PFSK-1 (cell line): Measurements from ENCODE around the gene KIAA0586.

ENCODE experiments used
- FOXP2 ChIP-seq: optimal IDR thresholded peaks from 2 replicates; pipeline ENCODE3; 2011; ENCODE audit warnings: borderline replicate concordance, control low read depth, inconsistent platforms; ENCODE audit not compliant: insufficient read depth; ENCODE audit errors: extremely low read length, extremely low read depth
- POLR2AphosphoS5 ChIP-seq: IDR thresholded peaks from 2 replicates; pipeline ENCODE4 v1.6.1; 2012; ENCODE audit warnings: low read depth, mild to moderate bottlenecking, control low read depth, low read length, moderate library complexity
- REST ChIP-seq, 2 experiments: IDR thresholded peaks; 2 replicates each; pipeline versions ENCODE4 v1.6.1 to v1.8.0; 2011 to 2012; ENCODE audit warnings: low read depth in 2 of 2, low read length in 2 of 2, control low read depth in 1 of 2, inconsistent platforms in 1 of 2, mild to moderate bottlenecking in 1 of 2, moderate library complexity in 1 of 2; ENCODE audit not compliant: insufficient read depth in 1 of 2
- SIN3A ChIP-seq: IDR thresholded peaks from 2 replicates; pipeline ENCODE4 v1.6.1; 2012; ENCODE audit warnings: mild to moderate bottlenecking, low read length, moderate library complexity, borderline replicate concordance; ENCODE audit not compliant: insufficient read depth
- TAF1 ChIP-seq: IDR thresholded peaks from 2 replicates; pipeline ENCODE4 v1.6.1; 2012; ENCODE audit warnings: low read length, control low read depth, borderline replicate concordance; ENCODE audit not compliant: insufficient read depth

Gene KIAA0586

GRCh38 chr14:58543253-58543652 lies 115.7 kb downstream of the KIAA0586 start:
- TF ChIP-seq REST (IDR thresholded peaks at IDR 0.05; ENCODE audit: insufficient read depth in 1 of 2, low read depth in 2 of 2, low read length in 2 of 2) = no peak
- no peak for TF ChIP-seq SIN3A
- TF ChIP-seq POLR2AphosphoS5 = no peak
- TF ChIP-seq TAF1 = no peak
- no peak for TF ChIP-seq FOXP2

- TF ChIP-seq SIN3A (no peak), POLR2AphosphoS5 (no peak), FOXP2 (no peak), REST (IDR thresholded peaks at IDR 0.05; ENCODE audit: insufficient read depth in 1 of 2, low read depth in 2 of 2, low read length in 2 of 2) (no peak)
These were observed 120.1 kb downstream of the KIAA0586 start for GRCh38 chr14:58547649-58548048.

- no peak for TF ChIP-seq REST (IDR thresholded peaks at IDR 0.05; ENCODE audit: insufficient read depth in 1 of 2, low read depth in 2 of 2, low read length in 2 of 2)
- no peak for TF ChIP-seq SIN3A
- TF ChIP-seq FOXP2 = no peak
- no peak for TF ChIP-seq POLR2AphosphoS5
- TF ChIP-seq TAF1 = no peak
These were observed 121.7 kb downstream of the KIAA0586 start for GRCh38 chr14:58549105-58549757.

GRCh38 chr14:58553959-58554358 lies 126.4 kb downstream of the KIAA0586 start:
- no peak for TF ChIP-seq TAF1

- TF ChIP-seq TAF1 (no peak), POLR2AphosphoS5 (no peak), SIN3A (no peak), FOXP2 (no peak), REST (IDR thresholded peaks at IDR 0.05; ENCODE audit: insufficient read depth in 1 of 2, low read depth in 2 of 2, low read length in 2 of 2) (no peak)
These were observed 128.1 kb downstream of the KIAA0586 start for GRCh38 chr14:58555647-58556046.
